ENCODE data around the gene TIMP4.

The TIMP4 gene

GRCh38 chr3:12136371-12136770 is 22.3 kb downstream of the TIMP4 start:
- Histone ChIP-seq H3K9me3 (ENCODE audit: insufficient read depth, low read length) (no peaks in the 10 kb centered on the region), H3K9ac (ENCODE audit: insufficient read length, low read depth) (no peak overlapping the region), H3K4me3 (ENCODE audit: insufficient read length, low read depth) (no peak overlapping the region), H3K27me3 (ENCODE audit: insufficient read depth, insufficient read length) (no peaks in the 10 kb centered on the region), H3K36me3 (ENCODE audit: insufficient read depth, insufficient read length, low read length) (no peaks in the 10 kb centered on the region), H3K4me1 (ENCODE audit: insufficient read depth, insufficient read length) (no peaks in the 10 kb centered on the region)
- TF ChIP-seq YY1 (IDR thresholded peaks at IDR 0.05; ENCODE audit: insufficient read depth, insufficient read length) (no peak), ZNF274 (IDR thresholded peaks at IDR 0.05; ENCODE audit: low read depth, low read length) (no peak), SUZ12 (IDR thresholded peaks at IDR 0.05; ENCODE audit: extremely low read depth, insufficient read depth, insufficient read length) (no peak)
- no peak for DNase-seq (ENCODE audit: low read depth, low spot score)

GRCh38 chr3:12135029-12135657 is 23.6 kb downstream of the TIMP4 start:
- Histone ChIP-seq H3K9ac (ENCODE audit: insufficient read length, low read depth) (no peak overlapping the region), H3K4me1 (ENCODE audit: insufficient read depth, insufficient read length) (no peaks in the 10 kb centered on the region), H3K27me3 (ENCODE audit: insufficient read depth, insufficient read length) (no peaks in the 10 kb centered on the region), H3K36me3 (ENCODE audit: insufficient read depth, insufficient read length, low read length) (no peaks in the 10 kb centered on the region), H3K4me3 (ENCODE audit: insufficient read length, low read depth) (no peak overlapping the region), H3K9me3 (ENCODE audit: insufficient read depth, low read length) (no peaks in the 10 kb centered on the region)
- DNase-seq (ENCODE audit: low read depth, low spot score) = peak; percentile 42
- TF ChIP-seq SUZ12 (IDR thresholded peaks at IDR 0.05; ENCODE audit: extremely low read depth, insufficient read depth, insufficient read length) (no peak), ZNF274 (IDR thresholded peaks at IDR 0.05; ENCODE audit: low read depth, low read length) (no peak), YY1 (IDR thresholded peaks at IDR 0.05; ENCODE audit: insufficient read depth, insufficient read length) (no peak)

GRCh38 chr3:12132881-12133280 is 25.8 kb downstream of the TIMP4 start:
- TF ChIP-seq YY1 (IDR thresholded peaks at IDR 0.05; ENCODE audit: insufficient read depth, insufficient read length) (no peak), SUZ12 (IDR thresholded peaks at IDR 0.05; ENCODE audit: extremely low read depth, insufficient read depth, insufficient read length) (no peak), ZNF274 (IDR thresholded peaks at IDR 0.05; ENCODE audit: low read depth, low read length) (no peak)
- Histone ChIP-seq H3K4me1 (ENCODE audit: insufficient read depth, insufficient read length) (no peaks in the 10 kb centered on the region), H3K27me3 (ENCODE audit: insufficient read depth, insufficient read length) (no peaks in the 10 kb centered on the region), H3K9me3 (ENCODE audit: insufficient read depth, low read length) (no peaks in the 10 kb centered on the region), H3K9ac (ENCODE audit: insufficient read length, low read depth) (no peak overlapping the region), H3K36me3 (ENCODE audit: insufficient read depth, insufficient read length, low read length) (no peaks in the 10 kb centered on the region), H3K4me3 (ENCODE audit: insufficient read length, low read depth) (no peak overlapping the region)
- no peak for DNase-seq (ENCODE audit: low read depth, low spot score)

GRCh38 chr3:12131351-12132090 is 27.2 kb downstream of the TIMP4 start:
- no peaks in the 10 kb centered on the region for H3K4me1 ChIP-seq (ENCODE audit: insufficient read depth, insufficient read length)
- no peak overlapping the region for H3K9ac ChIP-seq (ENCODE audit: insufficient read length, low read depth)
- TF ChIP-seq ZNF274 (IDR thresholded peaks at IDR 0.05; ENCODE audit: low read depth, low read length) = no peak
- no peak for TF ChIP-seq YY1 (IDR thresholded peaks at IDR 0.05; ENCODE audit: insufficient read depth, insufficient read length)
- no peak for TF ChIP-seq SUZ12 (IDR thresholded peaks at IDR 0.05; ENCODE audit: extremely low read depth, insufficient read depth, insufficient read length)
- H3K4me3 ChIP-seq (ENCODE audit: insufficient read length, low read depth) = no peak overlapping the region
- H3K9me3 ChIP-seq (ENCODE audit: insufficient read depth, low read length) = no peaks in the 10 kb centered on the region
- DNase-seq (ENCODE audit: low read depth, low spot score) = no peak
- no peaks in the 10 kb centered on the region for H3K36me3 ChIP-seq (ENCODE audit: insufficient read depth, insufficient read length, low read length)
- H3K27me3 ChIP-seq (ENCODE audit: insufficient read depth, insufficient read length) = no peaks in the 10 kb centered on the region

GRCh38 chr3:12127391-12127790 is 31.3 kb downstream of the TIMP4 start:
- Histone ChIP-seq H3K36me3 (ENCODE audit: insufficient read depth, insufficient read length, low read length) (no peaks in the 10 kb centered on the region), H3K27me3 (ENCODE audit: insufficient read depth, insufficient read length) (no peaks in the 10 kb centered on the region), H3K9ac (ENCODE audit: insufficient read length, low read depth) (no peak overlapping the region), H3K9me3 (ENCODE audit: insufficient read depth, low read length) (no peaks in the 10 kb centered on the region), H3K4me1 (ENCODE audit: insufficient read depth, insufficient read length) (no peaks in the 10 kb centered on the region), H3K4me3 (ENCODE audit: insufficient read length, low read depth) (no peak overlapping the region)
- TF ChIP-seq YY1 (IDR thresholded peaks at IDR 0.05; ENCODE audit: insufficient read depth, insufficient read length) (no peak), ZNF274 (IDR thresholded peaks at IDR 0.05; ENCODE audit: low read depth, low read length) (no peak), SUZ12 (IDR thresholded peaks at IDR 0.05; ENCODE audit: extremely low read depth, insufficient read depth, insufficient read length) (no peak)
- no peak for DNase-seq (ENCODE audit: low read depth, low spot score)

GRCh38 chr3:12125772-12126171 is 32.9 kb downstream of the TIMP4 start:
- no peak for DNase-seq (ENCODE audit: low read depth, low spot score)
- no peaks in the 10 kb centered on the region for H3K36me3 ChIP-seq (ENCODE audit: insufficient read depth, insufficient read length, low read length)
- no peaks in the 10 kb centered on the region for H3K27me3 ChIP-seq (ENCODE audit: insufficient read depth, insufficient read length)
- H3K9me3 ChIP-seq (ENCODE audit: insufficient read depth, low read length) = no peaks in the 10 kb centered on the region
- no peaks in the 10 kb centered on the region for H3K4me1 ChIP-seq (ENCODE audit: insufficient read depth, insufficient read length)
- H3K4me3 ChIP-seq (ENCODE audit: insufficient read length, low read depth) = no peak overlapping the region
- TF ChIP-seq YY1 (IDR thresholded peaks at IDR 0.05; ENCODE audit: insufficient read depth, insufficient read length) = no peak
- no peak for TF ChIP-seq SUZ12 (IDR thresholded peaks at IDR 0.05; ENCODE audit: extremely low read depth, insufficient read depth, insufficient read length)
- no peak for TF ChIP-seq ZNF274 (IDR thresholded peaks at IDR 0.05; ENCODE audit: low read depth, low read length)
- no peak overlapping the region for H3K9ac ChIP-seq (ENCODE audit: insufficient read length, low read depth)

- no peaks in the 10 kb centered on the region for H3K27me3 ChIP-seq (ENCODE audit: insufficient read depth, insufficient read length)
- H3K9me3 ChIP-seq (ENCODE audit: insufficient read depth, low read length) = no peaks in the 10 kb centered on the region
- H3K4me1 ChIP-seq (ENCODE audit: insufficient read depth, insufficient read length) = no peaks in the 10 kb centered on the region
- no peak for TF ChIP-seq ZNF274 (IDR thresholded peaks at IDR 0.05; ENCODE audit: low read depth, low read length)
- no peak for TF ChIP-seq YY1 (IDR thresholded peaks at IDR 0.05; ENCODE audit: insufficient read depth, insufficient read length)
- no peak for TF ChIP-seq SUZ12 (IDR thresholded peaks at IDR 0.05; ENCODE audit: extremely low read depth, insufficient read depth, insufficient read length)
- H3K4me3 ChIP-seq (ENCODE audit: insufficient read length, low read depth) = no peak overlapping the region
- no peak for DNase-seq (ENCODE audit: low read depth, low spot score)
- no peak overlapping the region for H3K9ac ChIP-seq (ENCODE audit: insufficient read length, low read depth)
- H3K36me3 ChIP-seq (ENCODE audit: insufficient read depth, insufficient read length, low read length) = no peaks in the 10 kb centered on the region
These were observed 37.2 kb downstream of the TIMP4 start for GRCh38 chr3:12121466-12121865.
